Measurements from ENCODE around the gene ACAA2. TPM values are rescaled to one million over a fixed set of nuclear protein-coding genes. Genes with fewer than 3 reads are reported as not detected.

Gene ACAA2
- polyA plus RNA-seq, 1 donor (not counting 4 experiments of a cell fraction or from before 2014, with no cell fraction given): 2.3 TPM

DNA sequence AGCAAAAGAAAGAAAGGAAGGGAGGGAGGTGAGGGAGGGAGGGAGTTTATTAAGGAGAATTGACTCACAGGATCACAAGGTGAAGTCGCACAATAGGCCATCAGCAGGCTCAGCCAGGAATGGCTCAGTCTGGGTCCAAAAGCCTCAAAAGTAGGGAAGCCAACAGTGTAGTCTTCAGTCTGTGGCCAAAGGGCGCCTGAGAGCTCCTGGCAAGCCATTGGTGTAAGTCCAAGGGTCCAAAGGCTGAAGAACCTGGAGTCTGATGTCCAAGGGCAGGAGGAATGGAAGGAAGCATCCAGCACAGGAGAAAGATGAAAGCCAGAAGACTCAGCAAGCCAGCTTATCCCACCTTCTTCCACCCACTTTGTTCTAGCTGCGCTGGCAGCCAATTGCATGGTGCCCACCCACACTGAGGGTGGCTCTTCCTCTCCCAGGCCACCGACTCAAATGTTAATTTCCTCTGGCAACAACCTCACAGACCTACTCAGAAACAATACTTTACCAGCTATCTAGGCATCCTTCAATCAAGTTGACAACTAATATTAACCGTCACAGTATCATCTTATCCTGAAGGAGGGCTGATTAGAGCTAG is 5.8 kb upstream of the ACAA2 start:
- Histone ChIP-seq H3K9me1 (ENCODE audit: control insufficient read depth, extremely low read depth, insufficient read depth, low read length) (no peaks in the 10 kb centered on the region), H3K4me1 (ENCODE audit: control insufficient read depth, extremely low read depth, insufficient read depth, low read length) (peaks cover 13% of the 10 kb centered on the region), H3K36me3 (ENCODE audit: control insufficient read depth in 2 of 2, extremely low read depth in 1 of 2, insufficient read depth in 2 of 2, low read length in 2 of 2) (no peaks in the 10 kb centered on the region), H3K9ac (ENCODE audit: control insufficient read depth, extremely low read depth, insufficient read depth, low read length) (no peak overlapping the region), H3K4me2 (ENCODE audit: control insufficient read depth, extremely low read depth, insufficient read depth, low read depth, low read length) (no peak overlapping the region), H3K4me3 (ENCODE audit: control insufficient read depth in 2 of 3, extremely low read depth in 1 of 3, insufficient read depth in 2 of 3, low read depth in 1 of 3, low read length in 3 of 3) (no peak overlapping the region), H3K27ac (ENCODE audit: control insufficient read depth, insufficient read depth, low read length) (no peak overlapping the region), H4K20me1 (ENCODE audit: control insufficient read depth, extremely low read depth, insufficient read depth, low read length) (no peaks in the 10 kb centered on the region), H3K27me3 (ENCODE audit: control insufficient read depth, extremely low read depth, insufficient read depth, low read length) (no peaks in the 10 kb centered on the region), H2AFZ (ENCODE audit: control insufficient read depth, low read length) (no peak overlapping the region), H3K9me3 (ENCODE audit: control insufficient read depth, low read depth, low read length) (no peaks in the 10 kb centered on the region), H3K79me2 (ENCODE audit: control insufficient read depth, insufficient read depth, low read length) (no peaks in the 10 kb centered on the region)
- TF ChIP-seq EZH2 (IDR thresholded peaks at IDR 0.05; ENCODE audit: low read length): no peak
- TF ChIP-seq, protein P1, sequence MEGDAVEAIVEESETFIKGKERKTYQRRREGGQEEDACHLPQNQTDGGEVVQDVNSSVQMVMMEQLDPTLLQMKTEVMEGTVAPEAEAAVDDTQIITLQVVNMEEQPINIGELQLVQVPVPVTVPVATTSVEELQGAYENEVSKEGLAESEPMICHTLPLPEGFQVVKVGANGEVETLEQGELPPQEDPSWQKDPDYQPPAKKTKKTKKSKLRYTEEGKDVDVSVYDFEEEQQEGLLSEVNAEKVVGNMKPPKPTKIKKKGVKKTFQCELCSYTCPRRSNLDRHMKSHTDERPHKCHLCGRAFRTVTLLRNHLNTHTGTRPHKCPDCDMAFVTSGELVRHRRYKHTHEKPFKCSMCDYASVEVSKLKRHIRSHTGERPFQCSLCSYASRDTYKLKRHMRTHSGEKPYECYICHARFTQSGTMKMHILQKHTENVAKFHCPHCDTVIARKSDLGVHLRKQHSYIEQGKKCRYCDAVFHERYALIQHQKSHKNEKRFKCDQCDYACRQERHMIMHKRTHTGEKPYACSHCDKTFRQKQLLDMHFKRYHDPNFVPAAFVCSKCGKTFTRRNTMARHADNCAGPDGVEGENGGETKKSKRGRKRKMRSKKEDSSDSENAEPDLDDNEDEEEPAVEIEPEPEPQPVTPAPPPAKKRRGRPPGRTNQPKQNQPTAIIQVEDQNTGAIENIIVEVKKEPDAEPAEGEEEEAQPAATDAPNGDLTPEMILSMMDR (optimal IDR thresholded peaks at IDR 0.05 in 1 of 3, IDR thresholded peaks at IDR 0.05 in 1 of 3, conservative IDR thresholded peaks at IDR 0.05 in 1 of 3; ENCODE audit: extremely low read depth in 1 of 3, insufficient read depth in 2 of 3, low read length in 3 of 3): no peak
- dilution Hi-C loops (cut with MboI; ENCODE audit: extremely low pct_ligation_motif_present, low sequenced_read_pairs): no loop called here
- FAIRE-seq: no peak
- no peak for DNase-seq (ENCODE audit: low read depth, low spot score)

DNA sequence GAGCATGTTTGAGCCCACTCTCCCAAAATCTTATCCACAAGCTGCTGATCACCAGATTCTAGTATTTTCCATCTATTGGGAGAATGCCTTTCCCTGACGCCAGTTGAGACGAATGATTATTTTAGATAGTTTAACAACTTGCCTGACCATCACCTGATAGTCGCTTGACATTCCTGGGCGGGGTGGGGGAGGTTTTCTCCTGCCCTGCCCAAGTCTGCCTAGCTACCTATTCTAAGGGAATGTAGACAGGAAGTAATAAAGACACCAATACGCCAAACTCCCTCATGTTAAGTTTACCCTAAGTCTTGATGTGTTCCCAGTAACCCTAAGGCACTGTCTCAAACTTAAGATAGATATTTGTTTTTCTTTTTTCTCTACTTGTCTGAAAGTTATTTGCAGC is 4.6 kb upstream of the ACAA2 start:
- peak overlapping the region; percentile 1 for H2AFZ ChIP-seq (ENCODE audit: control insufficient read depth, low read length)
- DNase-seq (ENCODE audit: low read depth, low spot score): peak; percentile 13
- H3K4me3 ChIP-seq (ENCODE audit: control insufficient read depth in 2 of 3, extremely low read depth in 1 of 3, insufficient read depth in 2 of 3, low read depth in 1 of 3, low read length in 3 of 3): no peak overlapping the region
- peaks cover 19% of the 10 kb centered on the region for H3K4me1 ChIP-seq (ENCODE audit: control insufficient read depth, extremely low read depth, insufficient read depth, low read length)
- peak; percentile 23 for FAIRE-seq
- H3K27ac ChIP-seq (ENCODE audit: control insufficient read depth, insufficient read depth, low read length): no peak overlapping the region
- H3K27me3 ChIP-seq (ENCODE audit: control insufficient read depth, extremely low read depth, insufficient read depth, low read length): no peaks in the 10 kb centered on the region
- TF ChIP-seq EZH2 (IDR thresholded peaks at IDR 0.05; ENCODE audit: low read length): no peak
- TF ChIP-seq, protein P1 (optimal IDR thresholded peaks at IDR 0.05 in 1 of 3, IDR thresholded peaks at IDR 0.05 in 1 of 3, conservative IDR thresholded peaks at IDR 0.05 in 1 of 3; ENCODE audit: extremely low read depth in 1 of 3, insufficient read depth in 2 of 3, low read length in 3 of 3): no peak
- H3K9me3 ChIP-seq (ENCODE audit: control insufficient read depth, low read depth, low read length): no peaks in the 10 kb centered on the region
- H3K36me3 ChIP-seq (ENCODE audit: control insufficient read depth in 2 of 2, extremely low read depth in 1 of 2, insufficient read depth in 2 of 2, low read length in 2 of 2): no peaks in the 10 kb centered on the region
- peak overlapping the region; percentile 17 for H3K4me2 ChIP-seq (ENCODE audit: control insufficient read depth, extremely low read depth, insufficient read depth, low read depth, low read length)
- H3K9ac ChIP-seq (ENCODE audit: control insufficient read depth, extremely low read depth, insufficient read depth, low read length): no peak overlapping the region
- dilution Hi-C loops (cut with MboI; ENCODE audit: extremely low pct_ligation_motif_present, low sequenced_read_pairs): no loop called here
- H3K9me1 ChIP-seq (ENCODE audit: control insufficient read depth, extremely low read depth, insufficient read depth, low read length): no peaks in the 10 kb centered on the region
- no peaks in the 10 kb centered on the region for H3K79me2 ChIP-seq (ENCODE audit: control insufficient read depth, insufficient read depth, low read length)
- H4K20me1 ChIP-seq (ENCODE audit: control insufficient read depth, extremely low read depth, insufficient read depth, low read length): no peaks in the 10 kb centered on the region

Data from keratinocyte (primary cell).